HEK293 (cell line): ENCODE results near the gene ZNF726.

Experiments used
- CTCF ChIP-seq: fragments of 450-650 bp; formaldehyde crosslinking; IDR thresholded peaks from 2 replicates; pipeline ENCODE4 v1.5.1; 2016; ENCODE audit warnings: missing biosample characterization, missing genetic modification characterization
- IKZF3 ChIP-seq: fragments of 450-650 bp; IDR thresholded peaks from 2 replicates; pipeline ENCODE4 v1.5.0; 2018; ENCODE audit warnings: missing biosample characterization, mild to moderate bottlenecking, missing genetic modification characterization, moderate library complexity
- KLF7 ChIP-seq: fragments of 450-650 bp; formaldehyde crosslinking; IDR thresholded peaks from 2 replicates; pipeline ENCODE4 v1.5.1; 2016; ENCODE audit warnings: missing biosample characterization, missing genetic modification characterization, borderline replicate concordance
- PATZ1 ChIP-seq: fragments of 450-650 bp; formaldehyde crosslinking; IDR thresholded peaks from 2 replicates; pipeline ENCODE4 v1.5.1; 2016; ENCODE audit warnings: missing biosample characterization, missing genetic modification characterization
- ZFP3 ChIP-seq: fragments of 450-650 bp; formaldehyde crosslinking; IDR thresholded peaks from 2 replicates; pipeline ENCODE4 v1.5.1; 2016; ENCODE audit warnings: low read depth, missing biosample characterization, missing genetic modification characterization
- ZNF10 ChIP-seq: fragments of 450-650 bp; formaldehyde crosslinking; IDR thresholded peaks from 2 replicates; pipeline ENCODE4 v1.5.1; 2017; ENCODE audit warnings: missing biosample characterization, missing genetic modification characterization
- ZNF24 ChIP-seq: fragments of 450-650 bp; formaldehyde crosslinking; IDR thresholded peaks from 2 replicates; pipeline ENCODE4 v1.5.1; 2016; ENCODE audit warnings: missing biosample characterization, missing genetic modification characterization
- ZNF514 ChIP-seq: fragments of 450-650 bp; formaldehyde crosslinking; IDR thresholded peaks from 2 replicates; pipeline ENCODE4 v1.5.1; 2016; ENCODE audit warnings: missing biosample characterization, missing genetic modification characterization
- ZNF654 ChIP-seq: fragments of 450-650 bp; formaldehyde crosslinking; IDR thresholded peaks from 2 replicates; pipeline ENCODE4 v1.5.1; 2016; ENCODE audit warnings: low read depth, missing biosample characterization, missing genetic modification characterization
- ZNF707 ChIP-seq: fragments of 450-650 bp; formaldehyde crosslinking; IDR thresholded peaks from 2 replicates; pipeline ENCODE4 v1.5.1; 2016; ENCODE audit warnings: missing biosample characterization, missing genetic modification characterization
- ZSCAN16 ChIP-seq: fragments of 450-650 bp; formaldehyde crosslinking; IDR thresholded peaks from 2 replicates; pipeline ENCODE4 v1.5.1; 2016; ENCODE audit warnings: missing biosample characterization, missing genetic modification characterization

GRCh38 chr19:23908165-23908564 is 6.5 kb upstream of the ZNF726 start:
- TF ChIP-seq IKZF3 (no peak), ZNF24 (tag by site-specific recombination) (no peak), ZSCAN16 (no peak), ZFP3 (tag by site-specific recombination) (no peak), CTCF (tag by site-specific recombination) (no peak), ZNF654 (tag by site-specific recombination) (no peak), ZNF10 (tag by site-specific recombination) (no peak), PATZ1 (tag by site-specific recombination) (no peak), KLF7 (no peak), ZNF514 (tag by site-specific recombination) (no peak), ZNF707 (tag by site-specific recombination) (no peak)
